ENCODE measurements around the gene PDE4B. TPM values are rescaled to one million over a fixed set of nuclear protein-coding genes. Genes with fewer than 3 reads are reported as not detected.

PDE4B gene
- total and polyA plus RNA-seq, 9 of the 15 experiments (the other 6 are each of a cell fraction or from before 2014, with no cell fraction given): 0.09 TPM; not detected in 8

DNA sequence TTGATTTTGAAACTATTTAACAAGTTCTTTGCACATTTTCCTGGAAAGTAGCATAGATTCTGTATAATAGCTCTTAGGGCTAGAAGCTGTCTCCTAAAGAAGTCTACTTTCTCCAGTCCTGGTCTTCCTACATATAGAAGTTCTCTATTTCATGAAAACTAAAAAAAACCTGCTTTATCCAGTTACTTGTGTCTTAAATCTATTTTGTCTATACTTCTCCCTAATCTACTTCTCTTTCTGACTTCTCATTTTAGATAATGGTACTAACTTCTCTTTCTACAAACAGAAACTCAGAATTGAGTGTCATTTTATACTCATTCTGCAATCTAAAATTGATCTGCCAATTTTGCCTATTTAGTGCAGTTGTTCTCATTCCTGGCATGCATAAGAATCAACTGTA, 28.7 kb downstream of the PDE4B start:
- ChIA-PET POLR2A (interaction anchor here (1.3 kb wide), 1 partner anchor 9 kb away, joined by 5 read pairs; no protein-coding TSS in a partner anchor), CTCF (ENCODE audit: low intra/inter-chr PET ratio) (no interaction called here)
- DNase-seq (ENCODE audit: extremely low read depth in 1 of 4, low spot score in 3 of 4) (no peak), FAIRE-seq (no peak), ATAC-seq (no peak)
- H3K36me3 ChIP-seq (ENCODE audit: control insufficient read depth, insufficient read depth, low read length): no peaks in the 10 kb centered on the region
- H4K20me1 ChIP-seq (replicated peaks; ENCODE audit: control insufficient read depth, insufficient read depth, low read length): no peaks in the 10 kb centered on the region
- no peak overlapping the region for H3K9ac ChIP-seq (ENCODE audit: insufficient read depth in 1 of 2, low read depth in 2 of 2, low read length in 2 of 2)
- no peak overlapping the region for H3K4me2 ChIP-seq (ENCODE audit: insufficient read depth, low read length)
- H3K4me3 ChIP-seq: no peak overlapping the region
- H3K9me3 ChIP-seq (replicated peaks; ENCODE audit: control insufficient read depth, insufficient read depth, low read depth, low read length): no peaks in the 10 kb centered on the region
- intact Hi-C loops (cut with micrococcal nuclease): no loop called here
- 0 out of 2 replicates have a peak, but pooled peaks have one; percentile 5 for TF ChIP-seq CEBPB (tag; IDR thresholded peaks at IDR 0.05)
- TF ChIP-seq, protein P1, sequence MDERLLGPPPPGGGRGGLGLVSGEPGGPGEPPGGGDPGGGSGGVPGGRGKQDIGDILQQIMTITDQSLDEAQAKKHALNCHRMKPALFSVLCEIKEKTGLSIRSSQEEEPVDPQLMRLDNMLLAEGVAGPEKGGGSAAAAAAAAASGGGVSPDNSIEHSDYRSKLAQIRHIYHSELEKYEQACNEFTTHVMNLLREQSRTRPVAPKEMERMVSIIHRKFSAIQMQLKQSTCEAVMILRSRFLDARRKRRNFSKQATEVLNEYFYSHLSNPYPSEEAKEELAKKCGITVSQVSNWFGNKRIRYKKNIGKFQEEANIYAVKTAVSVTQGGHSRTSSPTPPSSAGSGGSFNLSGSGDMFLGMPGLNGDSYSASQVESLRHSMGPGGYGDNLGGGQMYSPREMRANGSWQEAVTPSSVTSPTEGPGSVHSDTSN (CRISPR knock-in tag; IDR thresholded peaks at IDR 0.05; ENCODE audit: low read depth): no peak
- TF ChIP-seq, protein P1 (tag; conservative IDR thresholded peaks at IDR 0.05; ENCODE audit: low read depth): no peak
- no peaks in the 10 kb centered on the region for H3K27me3 ChIP-seq (ENCODE audit: control insufficient read depth in 2 of 2, insufficient read depth in 2 of 2, low read length in 2 of 2)
- no peaks in the 10 kb centered on the region for H3K79me2 ChIP-seq (ENCODE audit: control insufficient read depth, insufficient read depth, low read length)
- H2AFZ ChIP-seq (ENCODE audit: low read depth, low read length): no peak overlapping the region
- in situ Hi-C loops (cut with MboI): no loop called here
- H3K27ac ChIP-seq (ENCODE audit: extremely low read depth, low read depth, low read length): no peak overlapping the region
- no peaks in the 10 kb centered on the region for H3K9me1 ChIP-seq (ENCODE audit: control insufficient read depth, insufficient read depth, low read length)
- no TSS peak for BruUV-seq (replicated peaks)
- peaks cover 0 to 3% of the 10 kb centered on the region in 2 experiments; a peak in 2 of 5 replicates for H3K4me1 ChIP-seq (replicated peaks in 1 of 2; ENCODE audit: control insufficient read depth in 2 of 2, insufficient read depth in 2 of 2, low read length in 2 of 2)

DNA sequence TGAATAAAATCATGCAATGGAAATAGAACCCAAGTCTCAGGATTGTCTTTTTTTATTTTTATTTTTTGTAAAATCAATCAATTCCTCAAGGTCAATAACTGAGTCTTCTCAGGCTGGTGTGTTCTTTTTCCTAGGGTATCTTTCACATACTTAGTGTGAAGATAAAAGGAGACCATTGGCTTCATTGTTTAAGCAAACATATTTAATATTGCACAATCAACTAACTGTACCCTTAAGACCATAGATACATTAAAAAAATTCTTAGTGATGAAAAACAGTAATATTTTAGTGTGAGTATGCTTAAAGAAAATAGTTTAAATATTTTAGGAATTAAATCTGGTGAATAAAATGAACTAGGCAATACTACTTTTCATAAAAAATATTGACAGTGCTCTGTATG, 31.4 kb downstream of the PDE4B start:
- TF ChIP-seq CEBPG (CRISPR knock-in tag; IDR thresholded peaks at IDR 0.05): no peak
- TF ChIP-seq CEBPG (tag; conservative IDR thresholded peaks at IDR 0.05 in 1 of 2, IDR thresholded peaks at IDR 0.05 in 1 of 2): peak in 1 of 2 experiments; percentile 79; a peak in 2 of 4 replicates
- TF ChIP-seq ETV1 (tag; conservative IDR thresholded peaks at IDR 0.05; ENCODE audit: low read depth): no peak
- TF ChIP-seq CEBPB (tag; IDR thresholded peaks at IDR 0.05): peak; percentile 63
- no peaks in the 10 kb centered on the region for H4K20me1 ChIP-seq (replicated peaks; ENCODE audit: control insufficient read depth, insufficient read depth, low read length)
- H3K9me1 ChIP-seq (ENCODE audit: control insufficient read depth, insufficient read depth, low read length): no peaks in the 10 kb centered on the region
- ATAC-seq (no peak), DNase-seq (ENCODE audit: extremely low read depth in 1 of 4, low spot score in 3 of 4) (no peak), FAIRE-seq (no peak)
- H3K4me3 ChIP-seq: no peak overlapping the region
- CTCF ChIA-PET (ENCODE audit: low intra/inter-chr PET ratio): no interaction called here
- intact Hi-C loops (cut with micrococcal nuclease) (no loop called here), in situ Hi-C loops (cut with MboI) (no loop called here)
- H2AFZ ChIP-seq (ENCODE audit: low read depth, low read length): no peak overlapping the region
- POLR2A ChIA-PET: no interaction called here
- H3K9ac ChIP-seq (ENCODE audit: insufficient read depth in 1 of 2, low read depth in 2 of 2, low read length in 2 of 2): no peak overlapping the region
- peaks cover 0 to 3% of the 10 kb centered on the region in 2 experiments; a peak in 1 of 5 replicates for H3K4me1 ChIP-seq (replicated peaks in 1 of 2; ENCODE audit: control insufficient read depth in 2 of 2, insufficient read depth in 2 of 2, low read length in 2 of 2)
- H3K79me2 ChIP-seq (ENCODE audit: control insufficient read depth, insufficient read depth, low read length): no peaks in the 10 kb centered on the region
- H3K4me2 ChIP-seq (ENCODE audit: insufficient read depth, low read length): no peak overlapping the region
- no TSS peak for BruUV-seq (replicated peaks)
- no peak overlapping the region for H3K27ac ChIP-seq (ENCODE audit: extremely low read depth, low read depth, low read length)
- H3K9me3 ChIP-seq (replicated peaks; ENCODE audit: control insufficient read depth, insufficient read depth, low read depth, low read length): no peaks in the 10 kb centered on the region
- no peaks in the 10 kb centered on the region for H3K27me3 ChIP-seq (ENCODE audit: control insufficient read depth in 2 of 2, insufficient read depth in 2 of 2, low read length in 2 of 2)
- H3K36me3 ChIP-seq (ENCODE audit: control insufficient read depth, insufficient read depth, low read length): no peaks in the 10 kb centered on the region
